Spleen (tissue), 11 donors: ENCODE results near the gene ZNF585A. TPM values are rescaled to one million over a fixed set of nuclear protein-coding genes. Genes with fewer than 3 reads are reported as not detected.
A peak's percentile ranks its signal among the peaks of the same experiment; 100 is the strongest.
"Not testable (repeated sequence)": the region's sequence is repeated elsewhere in the genome, so short reads cannot be mapped to it uniquely, and the experiment has no call there.

ENCODE experiments used
- DNase-seq: peaks from one replicate; pipeline ENCODE4 v3.0.0-alpha.2; 2020
- H3K27ac ChIP-seq, 8 donors: fragments of 200-600 bp; sonication (generic) in 7 of 8; 1 replicate in 4 of 8; 2 replicates in 4 of 8; pipeline versions ENCODE4 v1.5.0 to v1.8.0; 2016 to 2021; ENCODE audit warnings: inconsistent platforms in 4 of 8, mild to moderate bottlenecking in 4 of 8, moderate library complexity in 1 of 8
- H3K27me3 ChIP-seq, 7 donors: fragments of 200-600 bp; sonication (generic) in 6 of 7; replicated peaks in 1 of 7; 1 replicate in 4 of 7; 2 replicates in 3 of 7; pipeline versions ENCODE4 v1.5.0 to v1.8.0; 2016 to 2021; ENCODE audit warnings: inconsistent platforms in 3 of 7, mild to moderate bottlenecking in 1 of 7
- H3K36me3 ChIP-seq, 6 donors: fragments of 200-600 bp; sonication (generic) in 5 of 6; 1 replicate in 4 of 6; 2 replicates in 2 of 6; pipeline versions ENCODE4 v1.5.0 to v1.8.0; 2016 to 2021; ENCODE audit warnings: inconsistent platforms in 2 of 6
- H3K4me1 ChIP-seq, 6 donors: fragments of 200-600 bp; sonication (generic) in 5 of 6; 1 replicate in 3 of 6; 2 replicates in 3 of 6; pipeline versions ENCODE4 v1.5.0 to v1.8.0; 2016 to 2021; ENCODE audit warnings: inconsistent platforms in 3 of 6
- H3K4me3 ChIP-seq, 8 donors: fragments of 200-600 bp; sonication (generic) in 7 of 8; 1 replicate in 4 of 8; 2 replicates in 4 of 8; pipeline versions ENCODE4 v1.5.0 to v1.8.0; 2016 to 2021; ENCODE audit warnings: inconsistent platforms in 4 of 8, mild to moderate bottlenecking in 4 of 8, moderate library complexity in 2 of 8
- H3K9me3 ChIP-seq, 8 donors: fragments of 200-600 bp; sonication (generic) in 7 of 8; 1 replicate in 4 of 8; 2 replicates in 4 of 8; pipeline versions ENCODE4 v1.5.0 to v1.8.0; 2016 to 2021; ENCODE audit warnings: inconsistent platforms in 4 of 8
- POLR2A ChIP-seq, 3 donors: fragments of 450-650 bp; IDR thresholded peaks; one replicate each; pipeline ENCODE4 v1.5.1; 2017; ENCODE audit warnings: antibody characterized with exemption in 3 of 3, mild to moderate bottlenecking in 1 of 3
- POLR2AphosphoS5 ChIP-seq, 3 donors: sonication (generic); formaldehyde crosslinking; IDR thresholded peaks; one replicate each; pipeline ENCODE4 v1.5.1; 2017; ENCODE audit warnings: antibody characterized with exemption in 3 of 3
- WGBS, 5 donors: extraction: QIAGEN DNeasy Blood & Tissue Kit in 3 of 5; methylation state at CpG; one replicate each; pipeline versions ENCODE4 v1.1.5 to v1.1.7; 2013 to 2018; 5-methylcytosine and 5-hydroxymethylcytosine counted together
- intact Hi-C: fragments of 100-400 bp; cut with DNase I; formaldehyde crosslinking; loops from one replicate; pipeline ENCODE4 v1.15.0; 2023; ENCODE audit warnings: low total_unique reads
- polyA plus RNA-seq, 3 donors: library from polyadenylated mRNA; stranded (reverse); fragments of 200-250 nt; gene quantifications; one replicate each; pipeline ENCODE4 v1.2.1, GENCODE V29; 2013
- total RNA-seq, 7 donors: library from RNA; depleted of rRNA in 3 of 7; stranded (reverse); fragments of >200 nt in 3 of 7; fragmentation: NEBNext Ultra II Directional in 4 of 7; extraction: Animal tissue kit (Norgen Biotek cat#: 25700) in 4 of 7; gene quantifications; one replicate each; pipeline versions ENCODE4 v1.1.0 to v1.2.1, GENCODE V29; 2016 to 2021
- TF ChIP-seq, protein P1 (sequence below), 11 experiments: fragments of 200-600 bp in 7 of 11; fragments of 450-650 bp in 4 of 11; sonication (generic) in 4 of 11; IDR thresholded peaks in 8 of 11; conservative IDR thresholded peaks in 3 of 11; 1 replicate in 7 of 11; 2 replicates in 4 of 11; pipeline versions ENCODE4 v1.4.0 to v1.8.0; 2016 to 2021; ENCODE audit warnings: antibody characterized with exemption in 11 of 11, inconsistent platforms in 4 of 11, mild to moderate bottlenecking in 1 of 11
- donor health status: healthy with polysubstance abuse.
- donor health status: DM: no; HTN: no; CAD: no; lungs with moderate emphysema.
- donor health status: DM: no; HTN: no; CAD: no.
- donor health status: Bipolar disorder and iron deficiency.
- donor health status: healthy.
- donor health status: DM: no; HTN: no; CAD: no.
- donor health status: DM: yes; HTN: yes; CAD: no.

The ZNF585A gene
- total and polyA plus RNA-seq, 10 donors = 8.3 to 29.9 (median 16.0) TPM

- Histone ChIP-seq H3K4me3 (no peak overlapping the region), H3K27me3 (no peaks in the 10 kb centered on the region), H3K27ac (no peak overlapping the region), H3K9me3 (peaks cover 91 to 100% (median 100%) of the 10 kb centered on the region in 8 donors), H3K36me3 (peaks cover 12 to 80% (median 31%) of the 10 kb centered on the region in 6 donors), H3K4me1 (no peaks in the 10 kb centered on the region)
- intact Hi-C loops = no loop called here
- no peak for DNase-seq
- no peak for TF ChIP-seq POLR2AphosphoS5 (IDR thresholded peaks at IDR 0.05)
- TF ChIP-seq POLR2A (IDR thresholded peaks at IDR 0.05) = no peak
- TF ChIP-seq, protein P1, sequence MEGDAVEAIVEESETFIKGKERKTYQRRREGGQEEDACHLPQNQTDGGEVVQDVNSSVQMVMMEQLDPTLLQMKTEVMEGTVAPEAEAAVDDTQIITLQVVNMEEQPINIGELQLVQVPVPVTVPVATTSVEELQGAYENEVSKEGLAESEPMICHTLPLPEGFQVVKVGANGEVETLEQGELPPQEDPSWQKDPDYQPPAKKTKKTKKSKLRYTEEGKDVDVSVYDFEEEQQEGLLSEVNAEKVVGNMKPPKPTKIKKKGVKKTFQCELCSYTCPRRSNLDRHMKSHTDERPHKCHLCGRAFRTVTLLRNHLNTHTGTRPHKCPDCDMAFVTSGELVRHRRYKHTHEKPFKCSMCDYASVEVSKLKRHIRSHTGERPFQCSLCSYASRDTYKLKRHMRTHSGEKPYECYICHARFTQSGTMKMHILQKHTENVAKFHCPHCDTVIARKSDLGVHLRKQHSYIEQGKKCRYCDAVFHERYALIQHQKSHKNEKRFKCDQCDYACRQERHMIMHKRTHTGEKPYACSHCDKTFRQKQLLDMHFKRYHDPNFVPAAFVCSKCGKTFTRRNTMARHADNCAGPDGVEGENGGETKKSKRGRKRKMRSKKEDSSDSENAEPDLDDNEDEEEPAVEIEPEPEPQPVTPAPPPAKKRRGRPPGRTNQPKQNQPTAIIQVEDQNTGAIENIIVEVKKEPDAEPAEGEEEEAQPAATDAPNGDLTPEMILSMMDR (IDR thresholded peaks at IDR 0.05 in 8 of 11, conservative IDR thresholded peaks at IDR 0.05 in 3 of 11) = no peak
- WGBS, 5 donors = 77 to 95% (median 93%) methylated on average over 3 of the region's 3 CpGs
These were observed 43.7 kb downstream of the ZNF585A start for GRCh38 chr19:37128821-37129177.

GRCh38 chr19:37127999-37128820, 44.3 kb downstream of the ZNF585A start:
- no peaks in the 10 kb centered on the region for H3K27me3 ChIP-seq
- no peak overlapping the region for H3K27ac ChIP-seq
- no peak overlapping the region for H3K4me3 ChIP-seq
- peaks cover 12 to 77% (median 31%) of the 10 kb centered on the region in 6 donors for H3K36me3 ChIP-seq
- 95 to 98% (median 95%) methylated on average over 12 of the region's 12 CpGs for WGBS, 5 donors
- intact Hi-C loops = no loop called here
- peaks cover 89 to 100% (median 100%) of the 10 kb centered on the region in 8 donors for H3K9me3 ChIP-seq
- TF ChIP-seq, protein P1 (IDR thresholded peaks at IDR 0.05 in 8 of 11, conservative IDR thresholded peaks at IDR 0.05 in 3 of 11) = no peak
- no peak for TF ChIP-seq POLR2A (IDR thresholded peaks at IDR 0.05)
- TF ChIP-seq POLR2AphosphoS5 (IDR thresholded peaks at IDR 0.05) = no peak
- DNase-seq = no peak
- H3K4me1 ChIP-seq = no peaks in the 10 kb centered on the region

DNA sequence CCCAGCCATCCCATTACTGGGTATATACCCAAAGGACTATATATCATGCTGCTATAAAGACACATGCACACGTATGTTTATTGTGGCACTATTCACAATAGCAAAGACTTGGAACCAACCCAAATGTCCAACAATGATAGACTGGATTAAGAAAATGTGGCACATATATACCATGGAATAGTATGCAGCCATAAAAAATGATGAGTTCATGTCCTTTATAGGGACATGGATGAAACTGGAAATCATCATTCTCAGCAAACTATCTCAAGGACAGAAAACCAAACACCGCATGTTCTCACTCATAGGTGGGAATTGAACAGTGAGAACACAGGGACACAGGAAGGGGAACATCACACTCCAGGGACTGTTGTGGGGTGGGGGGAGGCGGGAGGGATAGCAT, 50.4 kb downstream of the ZNF585A start:
- Histone ChIP-seq H3K9me3 (peaks cover 42 to 95% (median 92%) of the 10 kb centered on the region in 8 donors), H3K36me3 (peaks cover 0 to 42% (median 16%) of the 10 kb centered on the region in 6 donors)
- H3K27me3 ChIP-seq, intact Hi-C loops, H3K4me3 ChIP-seq, DNase-seq, H3K4me1 ChIP-seq, H3K27ac ChIP-seq: not testable (repeated sequence)
- WGBS, 5 donors = 84 to 96% (median 92%) methylated on average over 2 to 3 of the region's 3 CpGs

GRCh38 chr19:37114001-37114400, 58.5 kb downstream of the ZNF585A start:
- Histone ChIP-seq H3K36me3 (peaks cover 26 to 86% (median 77%) of the 10 kb centered on the region in 6 donors), H3K27me3 (no peaks in the 10 kb centered on the region), H3K4me3 (peak overlapping the region in 1 of 8 donors; percentile 21), H3K27ac (no peak overlapping the region), H3K9me3 (peaks cover 30 to 100% (median 98%) of the 10 kb centered on the region in 8 donors), H3K4me1 (no peaks in the 10 kb centered on the region)
- TF ChIP-seq POLR2AphosphoS5 (IDR thresholded peaks at IDR 0.05) = no peak
- TF ChIP-seq, protein P1 (IDR thresholded peaks at IDR 0.05 in 8 of 11, conservative IDR thresholded peaks at IDR 0.05 in 3 of 11) = no peak
- TF ChIP-seq POLR2A (IDR thresholded peaks at IDR 0.05) = no peak
- DNase-seq = no peak
- 91 to 97% (median 96%) methylated on average over 9 of the region's 9 CpGs for WGBS, 5 donors
- intact Hi-C loops = no loop called here
